HTERT RPE-1 (cell line): ENCODE results near the gene KRTAP12-3.
"Not testable (repeated sequence)": the region's sequence is repeated elsewhere in the genome, so short reads cannot be mapped to it uniquely, and the experiment has no call there.

Source experiments
- in situ Hi-C: fragments of 300-500 bp; cut with MboI; formaldehyde crosslinking; loops from 4 replicates; pipeline ENCODE4 v1.14.3; 2020; ENCODE audit warnings: low sequenced_read_pairs

Gene KRTAP12-3

DNA sequence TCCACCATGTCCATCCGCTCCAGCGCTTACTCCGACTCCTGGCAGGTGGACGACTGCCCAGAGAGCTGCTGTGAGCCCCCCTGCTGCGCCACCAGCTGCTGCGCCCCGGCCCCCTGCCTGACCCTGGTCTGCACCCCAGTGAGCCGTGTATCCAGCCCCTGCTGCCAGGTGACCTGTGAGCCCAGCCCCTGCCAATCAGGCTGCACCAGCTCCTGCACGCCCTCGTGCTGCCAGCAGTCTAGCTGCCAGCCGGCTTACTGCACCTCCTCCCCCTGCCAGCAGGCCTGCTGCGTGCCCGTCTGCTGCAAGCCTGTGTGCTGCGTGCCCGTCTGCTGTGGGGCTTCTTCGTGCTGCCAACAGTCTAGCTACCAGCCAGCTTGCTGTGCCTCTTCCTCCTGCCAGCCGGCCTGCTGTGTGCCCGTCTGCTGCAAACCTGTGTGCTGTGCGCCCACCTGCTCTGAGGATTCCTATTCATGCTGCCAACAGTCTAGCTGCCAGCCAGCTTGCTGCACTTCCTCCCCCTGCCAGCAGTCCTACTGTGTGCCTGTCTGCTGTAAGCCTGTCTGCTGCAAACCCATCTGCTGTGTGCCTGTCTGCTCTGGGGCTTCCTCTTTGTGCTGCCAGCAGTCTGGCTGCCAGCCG, 30.4 kb upstream of the KRTAP12-3 start:
- in situ Hi-C loops = not testable (repeated sequence)

DNA sequence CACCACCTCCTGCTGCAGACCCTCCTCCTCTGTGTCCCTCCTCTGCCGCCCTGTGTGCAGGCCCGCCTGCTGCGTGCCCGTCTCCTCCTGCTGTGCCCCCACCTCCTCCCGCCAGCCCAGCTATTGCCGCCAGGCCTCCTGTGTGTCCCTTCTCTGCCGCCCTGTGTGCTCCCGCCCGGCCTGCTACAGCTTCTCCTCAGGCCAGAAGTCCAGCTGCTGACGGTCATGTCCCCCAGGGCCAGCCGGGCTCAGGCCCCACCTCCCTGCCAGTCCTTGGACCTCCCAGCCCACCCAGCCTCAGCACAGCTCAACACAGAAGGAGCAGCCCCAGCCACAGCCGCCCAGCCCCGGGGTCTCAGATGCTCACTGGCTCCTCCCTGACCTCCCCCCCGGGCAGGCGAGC, 29.9 kb upstream of the KRTAP12-3 start:
- in situ Hi-C loops = not testable (repeated sequence)

- in situ Hi-C loops = no loop called here
Measured at GRCh38 chr21:44628707-44629391, 28.9 kb upstream of the KRTAP12-3 start.

DNA sequence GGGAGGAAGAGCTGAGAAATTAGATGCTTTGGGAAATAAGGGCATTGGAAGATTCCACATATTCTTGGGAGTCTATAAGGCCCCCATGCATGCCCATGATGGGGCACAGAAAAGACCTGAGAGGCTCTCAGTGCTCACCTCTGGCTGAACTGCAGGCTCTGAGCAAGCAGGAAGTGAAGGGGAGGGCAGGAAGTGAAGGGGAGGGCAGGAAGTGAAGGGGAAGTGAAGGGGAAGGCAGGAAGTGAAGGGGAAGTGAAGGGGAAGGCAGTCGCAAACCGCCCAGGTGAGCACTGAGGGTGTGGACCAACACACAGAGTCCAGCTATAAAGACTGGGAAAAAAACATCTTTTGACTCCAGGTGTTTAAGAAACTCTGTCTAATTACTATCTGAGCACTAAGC, 27.3 kb upstream of the KRTAP12-3 start:
- in situ Hi-C loops = no loop called here

- in situ Hi-C loops = no loop called here
Measured at GRCh38 chr21:44632067-44632466, 25.7 kb upstream of the KRTAP12-3 start.

DNA sequence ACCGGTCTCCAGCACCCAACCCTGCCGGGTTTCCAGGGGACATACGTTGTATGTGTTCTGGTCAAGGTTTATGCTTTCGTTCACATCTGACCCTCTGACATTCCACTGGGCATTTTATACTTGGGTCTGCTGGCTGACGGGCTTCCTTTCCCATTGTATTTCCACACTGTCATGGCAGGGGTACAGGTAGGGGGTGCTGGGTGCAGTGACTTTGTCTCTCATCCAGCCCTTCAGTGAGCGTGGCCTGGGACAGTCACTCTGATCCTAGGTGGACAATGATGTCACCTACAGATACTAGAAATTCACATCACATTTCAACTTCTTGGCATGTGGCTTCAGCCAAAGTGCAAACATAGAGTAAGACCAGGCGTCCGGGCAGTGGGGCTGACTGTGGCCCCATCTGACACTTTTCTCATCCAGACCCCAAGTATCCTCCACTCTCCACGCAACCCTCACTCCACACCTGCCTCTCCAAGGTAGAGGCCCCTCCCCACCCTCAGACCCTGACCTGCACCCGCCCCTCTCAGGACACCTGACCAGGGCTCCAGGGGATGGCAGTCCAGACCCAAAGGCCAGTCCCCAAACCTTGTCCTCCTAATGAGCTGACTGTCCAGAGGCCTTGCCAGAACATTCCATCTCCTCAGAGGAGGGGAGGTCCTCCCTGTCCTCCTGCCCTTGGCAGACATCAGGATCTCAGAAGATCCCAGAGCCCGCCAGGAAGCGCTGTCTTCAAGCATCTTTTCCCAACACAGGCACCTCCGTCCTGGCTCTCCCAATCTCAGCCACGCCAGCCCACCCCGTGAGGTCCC, 21.3 kb upstream of the KRTAP12-3 start:
- in situ Hi-C loops = no loop called here

- in situ Hi-C loops = no loop called here
Measured at GRCh38 chr21:44637018-44637850, 20.5 kb upstream of the KRTAP12-3 start, which contains the start of gene KRTAP10-10. TSS of gene KRTAP10-10 (plus strand) at chr21:44637356. CDS start at chr21:44637418, 62 bp downstream.

DNA sequence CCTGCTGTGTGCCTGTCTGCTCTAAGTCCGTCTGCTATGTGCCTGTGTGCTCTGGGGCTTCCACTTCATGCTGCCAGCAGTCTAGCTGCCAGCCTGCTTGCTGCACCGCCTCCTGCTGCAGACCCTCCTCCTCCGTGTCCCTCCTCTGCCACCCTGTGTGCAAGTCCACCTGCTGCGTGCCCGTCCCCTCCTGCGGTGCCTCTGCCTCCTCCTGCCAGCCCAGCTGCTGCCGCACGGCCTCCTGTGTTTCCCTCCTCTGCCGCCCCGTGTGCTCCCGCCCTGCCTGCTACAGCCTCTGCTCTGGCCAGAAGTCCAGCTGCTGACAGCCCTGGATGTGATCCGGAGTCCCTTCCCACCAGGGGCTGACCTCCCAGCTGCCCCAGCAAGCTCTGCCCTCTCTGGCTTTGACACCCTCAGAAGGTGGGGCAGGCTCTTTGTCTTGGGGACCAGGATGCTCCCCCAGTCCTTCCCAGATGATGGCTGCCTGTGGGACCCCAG, 19.8 kb upstream of the KRTAP12-3 start:
- in situ Hi-C loops = not testable (repeated sequence)

- in situ Hi-C loops = not testable (repeated sequence)
Measured at GRCh38 chr21:44638506-44639330, 19.0 kb upstream of the KRTAP12-3 start.

DNA sequence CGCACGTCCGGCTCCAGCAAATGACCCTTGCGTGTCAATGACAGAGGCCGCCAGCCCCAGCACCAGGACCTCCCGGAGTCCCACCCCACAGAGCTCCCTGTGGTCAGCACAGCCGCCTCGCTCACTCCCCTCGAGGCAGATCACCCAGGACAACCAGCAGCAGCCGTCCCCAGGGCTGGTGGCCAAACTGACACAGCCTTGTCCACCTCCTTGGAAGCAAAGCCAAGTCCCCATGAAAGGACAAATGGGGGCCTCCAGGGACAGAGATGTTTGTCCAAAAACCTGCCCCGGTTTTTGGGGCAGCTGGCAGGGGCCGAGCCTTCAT, 18.4 kb upstream of the KRTAP12-3 start:
- in situ Hi-C loops = no loop called here

GRCh38 chr21:44640761-44641160, 17.0 kb upstream of the KRTAP12-3 start:
- in situ Hi-C loops = no loop called here

- in situ Hi-C loops = no loop called here
Measured at GRCh38 chr21:44643741-44644310, 13.9 kb upstream of the KRTAP12-3 start.

DNA sequence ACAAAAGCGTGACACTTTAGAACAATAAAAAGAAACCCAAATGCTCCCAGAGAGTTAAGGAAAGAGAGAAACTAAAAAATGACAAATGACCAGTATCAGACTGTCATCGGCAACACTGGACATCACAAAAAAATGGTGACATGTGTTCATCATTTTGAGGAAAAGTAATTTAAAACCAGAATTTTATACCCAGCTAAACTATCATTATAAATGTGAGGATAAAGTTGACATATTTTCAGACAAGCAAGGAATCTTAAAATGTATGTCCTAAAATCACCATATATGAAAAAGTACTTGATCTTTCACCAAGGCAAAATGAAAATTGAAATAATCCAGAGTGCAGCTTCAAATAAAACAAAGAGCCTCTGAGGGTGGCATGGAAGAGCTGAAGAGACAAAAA, 12.9 kb upstream of the KRTAP12-3 start:
- in situ Hi-C loops = no loop called here

GRCh38 chr21:44646366-44647221, 11.1 kb upstream of the KRTAP12-3 start, which contains the start of gene KRTAP10-11:
TSS of gene KRTAP10-11 (plus strand) at chr21:44646414. CDS start at chr21:44646459, 45 bp downstream.
- in situ Hi-C loops = not testable (repeated sequence)

DNA sequence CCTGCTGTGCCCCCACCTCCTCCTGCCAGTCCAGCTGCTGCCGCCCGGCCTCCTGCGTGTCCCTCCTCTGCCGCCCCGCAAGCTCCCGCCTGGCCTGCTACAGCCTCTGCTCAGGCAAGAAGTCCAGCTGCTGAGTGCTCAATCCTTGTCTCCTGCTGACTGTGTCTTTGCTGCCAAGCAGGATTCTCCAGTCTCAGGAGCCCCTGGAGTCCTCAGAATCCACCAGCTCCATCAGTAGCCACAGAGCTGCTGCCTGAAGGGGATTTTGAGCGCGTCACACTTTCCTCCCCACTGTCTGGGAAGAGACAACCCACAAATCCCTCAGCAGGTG, 10.5 kb upstream of the KRTAP12-3 start:
- in situ Hi-C loops = no loop called here

- in situ Hi-C loops = no loop called here
Measured at GRCh38 chr21:44648557-44649311, 9.0 kb upstream of the KRTAP12-3 start.

- in situ Hi-C loops = no loop called here
Measured at GRCh38 chr21:44649521-44650100, 8.1 kb upstream of the KRTAP12-3 start.
